ENCODE measurements around the gene HDAC7. TPM values are rescaled to one million over a fixed set of nuclear protein-coding genes. Genes with fewer than 3 reads are reported as not detected.

Gene HDAC7
- total RNA-seq = 100 to 1,000 TPM; 225 to 247 TPM

DNA sequence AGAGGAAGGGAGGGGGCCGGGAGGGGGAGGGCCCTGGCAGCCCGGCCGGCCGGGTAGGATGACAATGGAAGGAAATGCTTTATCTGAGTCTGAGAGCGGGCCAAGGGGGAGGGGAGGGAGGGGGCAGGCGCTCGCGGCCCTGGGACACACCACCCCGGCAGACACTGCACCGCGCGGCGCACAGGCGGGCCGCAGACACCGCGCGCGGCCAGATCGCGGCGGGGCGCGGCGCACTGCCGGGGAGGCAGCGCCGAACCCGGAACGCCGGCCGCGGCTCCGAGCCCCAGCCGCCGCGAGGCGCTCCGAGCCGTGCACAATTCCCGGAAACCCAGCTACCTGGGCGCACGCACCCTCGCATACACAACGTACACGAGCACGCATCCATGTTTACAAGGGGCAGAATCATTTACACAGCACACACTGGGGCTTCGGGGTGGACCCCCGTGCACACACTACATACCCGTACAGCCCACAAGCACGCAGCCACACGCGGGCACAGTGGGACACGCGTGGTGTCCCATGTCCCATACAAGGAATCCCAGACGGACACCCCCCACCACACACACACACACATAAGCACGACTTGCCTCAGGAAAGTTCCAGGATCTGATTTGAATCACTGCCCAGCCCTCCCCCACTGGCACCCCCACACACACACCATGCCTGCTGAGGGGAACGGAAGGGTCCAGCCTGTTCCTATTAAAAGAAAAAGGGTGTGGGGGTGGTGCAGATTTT lies at the start of gene HDAC7:
Gene HDAC7, minus strand, starts transcription at position 8 of the 735 bp plus-strand sequence. CDS start 118 bp downstream, outside the sequence.
- ChIA-PET POLR2A (interaction anchor here (0.9 to 5.5 kb wide), 3 partner anchors 12 to 18 kb away, joined by 3 to 104 read pairs (median 39); no protein-coding TSS in a partner anchor), CTCF (interaction anchor here (0.7 to 7.3 kb wide), 5 partner anchors 11 to 32 kb away, joined by 3 to 91 read pairs (median 32); no protein-coding TSS in a partner anchor)

GRCh38 chr12:47868552-47869031 lies 48.9 kb upstream of the HDAC7 start:
- ChIA-PET CTCF (interaction anchor here (1.9 to 2.1 kb wide), 2 partner anchors 15 to 81 kb away, joined by 6 read pairs; no protein-coding TSS in a partner anchor), POLR2A (interaction anchor here (0.7 to 1.3 kb wide), 3 partner anchors 9 to 17 kb away, joined by 3 to 10 read pairs (median 4); no protein-coding TSS in a partner anchor)

- ChIA-PET POLR2A (interaction anchor here (0.8 to 1.3 kb wide), 4 partner anchors 15 to 61 kb away, joined by 3 to 10 read pairs (median 3); no protein-coding TSS in a partner anchor), CTCF (interaction anchor here (1.0 to 1.9 kb wide), 3 partner anchors 15 to 82 kb away, joined by 3 to 6 read pairs (median 3); no protein-coding TSS in a partner anchor)
These were observed 48.3 kb upstream of the HDAC7 start for GRCh38 chr12:47868041-47868440.

GRCh38 chr12:47867495-47867941 lies 47.8 kb upstream of the HDAC7 start:
- POLR2A ChIA-PET = interaction anchor here (0.8 to 1.3 kb wide), 4 partner anchors 16 to 61 kb away, joined by 3 to 10 read pairs (median 3); no protein-coding TSS in a partner anchor
- CTCF ChIA-PET = interaction anchor here (1.0 to 1.9 kb wide), 3 partner anchors 16 to 82 kb away, joined by 3 to 6 read pairs (median 3); no protein-coding TSS in a partner anchor

DNA sequence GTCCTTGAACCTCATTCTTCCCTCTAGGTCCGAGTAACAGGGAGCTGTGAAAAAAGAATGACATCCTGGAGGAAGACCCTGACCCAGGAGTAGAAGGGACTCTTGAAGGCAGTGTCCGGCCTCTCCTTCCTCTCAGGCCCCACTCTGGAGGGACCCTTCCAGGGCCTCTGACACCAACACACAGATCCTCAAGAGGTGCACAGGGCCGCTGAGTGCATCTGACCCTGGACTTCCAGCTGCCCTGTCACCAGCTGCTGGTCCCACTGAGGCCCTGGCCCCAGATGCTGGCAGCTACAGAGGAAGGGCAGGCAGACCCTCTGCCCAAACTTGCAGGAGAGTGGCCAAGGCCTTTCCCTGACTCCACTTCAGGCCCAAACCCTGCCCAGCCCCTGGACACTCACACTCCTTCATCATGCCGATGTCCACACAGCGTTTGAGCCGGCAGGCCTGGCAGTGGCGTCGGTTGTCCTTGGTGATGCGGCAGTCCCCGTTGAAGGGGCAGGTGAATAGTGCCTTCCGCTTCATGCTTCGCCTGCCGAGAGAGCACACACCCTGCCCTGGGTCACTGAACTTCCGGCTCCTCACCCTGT lies 45.0 kb upstream of the HDAC7 start:
- ChIA-PET CTCF (interaction anchor here (0.7 kb wide), 2 partner anchors 83 to 451 kb away, joined by 3 read pairs; no protein-coding TSS in a partner anchor), POLR2A (no interaction called here)

DNA sequence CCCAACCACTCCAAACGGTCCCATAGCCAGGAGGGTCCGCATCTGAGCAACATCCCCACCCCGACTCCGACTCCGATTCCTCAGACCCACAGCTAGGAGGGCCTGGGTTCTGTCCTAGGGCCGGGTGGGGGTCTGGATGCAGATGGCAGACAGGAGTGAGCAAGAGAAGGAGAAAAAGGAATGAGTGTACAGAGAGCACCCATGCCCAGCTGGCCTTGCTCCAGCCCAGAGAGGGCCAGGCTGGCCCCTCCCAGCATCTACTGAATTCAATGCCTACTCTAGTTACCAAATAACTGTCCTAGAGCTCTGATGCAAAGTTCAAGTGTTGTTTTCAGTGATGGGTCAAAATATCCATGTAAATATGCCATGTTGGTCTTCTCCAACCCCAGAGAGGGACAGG lies 44.3 kb upstream of the HDAC7 start:
- CTCF ChIA-PET = no interaction called here
- POLR2A ChIA-PET = no interaction called here

DNA sequence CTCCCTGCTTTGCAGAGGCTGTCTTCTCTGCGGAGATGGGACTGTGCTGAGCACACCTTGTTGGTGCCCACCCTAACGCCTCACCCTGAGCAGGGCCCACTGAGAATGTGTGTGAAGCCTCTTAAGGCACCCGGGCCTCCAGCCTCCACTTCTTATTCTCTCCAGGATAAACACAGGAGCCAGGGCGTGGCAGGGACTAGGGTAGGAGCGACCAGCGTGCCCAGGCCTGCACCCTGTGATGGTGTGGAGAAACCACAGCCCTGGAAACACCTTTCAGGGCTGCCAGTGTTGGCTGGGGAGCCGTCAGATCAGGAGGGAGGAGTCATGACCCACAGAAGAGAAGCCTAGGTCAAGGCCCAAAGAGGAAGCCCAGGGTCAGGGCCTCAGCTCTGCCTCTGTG lies 43.8 kb upstream of the HDAC7 start:
- POLR2A ChIA-PET = no interaction called here
- CTCF ChIA-PET = interaction anchor here (0.7 kb wide), 1 partner anchor 9 kb away, joined by 3 read pairs; no protein-coding TSS in a partner anchor

- ChIA-PET POLR2A (no interaction called here), CTCF (interaction anchor here (0.7 kb wide), 1 partner anchor 10 kb away, joined by 3 read pairs; no protein-coding TSS in a partner anchor)
These were observed 43.2 kb upstream of the HDAC7 start for GRCh38 chr12:47862881-47863280.

- ChIA-PET CTCF (interaction anchor here (0.7 to 1.2 kb wide), 2 partner anchors 8 to 12 kb away, joined by 3 read pairs; no protein-coding TSS in a partner anchor), POLR2A (no interaction called here)
These were observed 42.6 kb upstream of the HDAC7 start for GRCh38 chr12:47862167-47862750.

- POLR2A ChIA-PET = interaction anchor here (0.6 to 1.8 kb wide), 5 partner anchors 22 to 186 kb away, joined by 3 to 6 read pairs (median 5); partner anchors contain the start of gene VDR
These were observed 41.2 kb upstream of the HDAC7 start for GRCh38 chr12:47860873-47861272.

DNA sequence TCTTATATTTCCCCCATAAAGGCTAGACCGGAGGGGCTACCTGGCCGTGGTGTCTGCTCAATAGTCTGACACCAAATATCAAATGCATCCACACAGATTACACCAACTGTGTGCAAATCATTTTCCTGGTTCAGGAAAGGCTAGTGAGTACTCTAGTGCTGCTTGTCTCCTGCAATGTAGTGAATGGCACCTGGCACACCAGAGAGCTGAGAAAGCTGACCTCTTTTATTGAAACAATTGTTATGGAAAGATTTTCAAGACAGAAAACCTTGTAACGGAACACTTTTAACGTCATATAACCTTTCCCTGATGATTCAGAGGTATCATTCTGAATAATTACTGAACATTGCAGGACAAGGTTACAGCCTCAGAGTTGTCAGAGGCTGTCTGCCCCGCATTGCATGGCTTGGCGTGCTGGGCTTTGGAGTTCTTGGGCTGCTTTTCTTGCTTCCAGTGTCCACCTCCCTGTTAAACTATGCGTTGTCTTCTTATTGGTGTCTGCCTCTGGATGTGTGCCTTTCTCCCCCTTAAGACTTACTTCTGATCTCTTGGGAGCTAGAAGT lies 40.7 kb upstream of the HDAC7 start:
- ChIA-PET CTCF (interaction anchor here (1.0 to 2.0 kb wide), 5 partner anchors 22 to 146 kb away, joined by 3 to 7 read pairs (median 4); partner anchors contain the start of genes TMEM106C and VDR), POLR2A (interaction anchor here (0.8 to 1.8 kb wide), 5 partner anchors 8 to 47 kb away, joined by 4 to 6 read pairs (median 5); partner anchors contain the start of gene VDR)

More at GRCh38 chr12:47860873-47861272, 41.2 kb upstream of the HDAC7 start:
- CTCF ChIA-PET = interaction anchor here (0.8 to 2.0 kb wide), 6 partner anchors 22 to 146 kb away, joined by 3 to 7 read pairs (median 4); partner anchors contain the start of genes TMEM106C and VDR

DNA sequence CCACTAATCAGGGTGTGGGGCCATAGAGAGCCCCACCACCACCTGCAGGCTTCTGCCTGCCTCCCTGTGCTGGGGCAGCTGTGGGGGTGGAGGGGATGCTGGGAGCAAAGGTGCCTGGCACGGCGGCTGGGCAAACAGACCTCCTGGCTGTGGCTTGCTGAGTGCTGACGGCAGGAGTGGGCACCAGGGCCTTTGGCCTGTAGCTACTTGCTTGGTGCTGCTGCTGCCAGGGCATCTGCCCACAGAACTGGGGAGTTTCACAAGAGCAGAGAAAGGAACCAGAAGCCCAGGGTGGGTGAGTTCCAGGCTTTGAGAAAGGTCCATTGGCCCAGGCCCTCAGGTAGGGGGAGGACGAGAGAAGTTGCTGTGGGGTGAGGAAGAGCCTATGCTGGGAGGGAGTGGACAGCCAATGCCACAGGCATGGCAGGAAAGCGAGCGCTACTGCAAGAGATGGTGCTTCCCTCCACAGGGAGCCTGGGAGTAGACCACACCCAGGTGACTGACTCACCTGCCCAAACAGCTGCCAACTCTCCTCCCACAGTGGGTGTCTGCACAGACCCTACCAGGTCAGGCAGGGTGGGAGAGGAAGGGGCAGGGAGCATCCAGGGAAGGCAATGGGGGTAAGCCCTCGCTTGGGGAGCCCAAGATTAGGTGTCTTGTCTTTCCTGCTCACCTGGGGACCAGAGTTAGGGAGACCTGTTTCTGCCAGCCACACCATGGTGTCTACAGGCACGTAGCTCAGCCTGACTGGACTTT lies 39.0 kb upstream of the HDAC7 start:
- POLR2A ChIA-PET = no interaction called here
- CTCF ChIA-PET = interaction anchor here (0.7 to 0.9 kb wide), 2 partner anchors 17 to 35 kb away, joined by 3 to 4 read pairs; no protein-coding TSS in a partner anchor

DNA sequence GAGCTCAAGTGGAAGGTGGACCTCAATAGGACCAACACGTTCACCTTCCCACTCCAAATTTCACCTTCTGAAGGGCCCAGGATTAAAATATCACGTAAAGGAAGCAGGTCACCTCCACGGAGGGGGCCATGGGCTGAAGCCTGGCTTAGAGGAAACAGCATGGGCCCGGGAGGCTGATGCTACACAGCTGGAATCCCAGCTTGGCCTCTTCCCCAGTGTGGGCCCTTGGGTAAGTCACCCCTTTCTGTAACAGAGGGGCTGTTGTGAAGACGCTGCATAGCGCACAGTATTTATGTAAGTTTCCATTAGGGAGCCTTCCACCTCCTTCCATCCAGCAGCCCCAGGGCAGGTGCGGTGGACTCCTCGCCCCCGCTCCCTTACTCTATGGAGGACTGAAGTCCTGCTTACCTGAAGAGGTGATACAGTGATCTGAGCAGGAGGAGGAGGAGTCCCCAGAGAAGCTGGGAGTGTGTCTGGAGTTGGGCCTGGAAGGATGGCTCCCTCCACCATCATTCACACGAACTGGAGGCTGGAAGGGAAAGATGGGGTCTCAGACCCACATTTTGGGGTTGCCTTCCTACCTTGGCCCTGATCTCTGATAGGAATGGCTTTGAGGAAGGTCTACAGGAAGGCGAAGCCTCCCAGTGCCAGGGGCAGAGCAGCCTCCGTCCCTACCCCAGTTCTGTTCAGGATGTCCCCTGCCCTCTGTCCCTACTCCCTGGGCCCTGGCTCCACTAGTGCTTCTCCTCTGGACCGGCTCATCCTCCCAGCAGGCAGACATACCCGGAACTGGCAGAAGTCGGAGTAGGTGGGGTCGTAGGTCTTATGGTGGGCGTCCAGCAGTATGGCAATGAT lies 37.2 kb upstream of the HDAC7 start:
- ChIA-PET POLR2A (no interaction called here), CTCF (interaction anchor here (0.9 kb wide), 1 partner anchor 18 kb away, joined by 3 read pairs; no protein-coding TSS in a partner anchor)

DNA sequence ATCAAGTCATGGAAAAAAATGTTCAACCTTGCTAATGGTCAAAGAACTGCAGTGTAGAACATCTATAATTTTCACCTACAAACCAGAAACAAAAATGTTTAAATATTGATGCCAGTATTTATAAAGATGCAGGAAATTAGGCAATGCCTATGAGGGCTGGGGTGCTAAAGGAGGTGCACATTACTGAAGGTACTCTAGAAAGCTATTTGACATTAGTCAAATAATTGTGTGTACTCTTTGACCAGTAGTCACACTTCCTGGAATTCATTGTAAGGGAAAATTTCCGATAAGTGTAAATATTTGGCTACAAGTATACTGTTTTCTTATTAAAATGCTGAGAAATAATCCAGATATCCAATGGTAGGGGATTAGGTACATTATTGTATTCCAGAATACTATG lies 36.4 kb upstream of the HDAC7 start:
- POLR2A ChIA-PET = no interaction called here
- CTCF ChIA-PET = interaction anchor here (0.9 kb wide), 1 partner anchor 17 kb away, joined by 3 read pairs; no protein-coding TSS in a partner anchor

DNA sequence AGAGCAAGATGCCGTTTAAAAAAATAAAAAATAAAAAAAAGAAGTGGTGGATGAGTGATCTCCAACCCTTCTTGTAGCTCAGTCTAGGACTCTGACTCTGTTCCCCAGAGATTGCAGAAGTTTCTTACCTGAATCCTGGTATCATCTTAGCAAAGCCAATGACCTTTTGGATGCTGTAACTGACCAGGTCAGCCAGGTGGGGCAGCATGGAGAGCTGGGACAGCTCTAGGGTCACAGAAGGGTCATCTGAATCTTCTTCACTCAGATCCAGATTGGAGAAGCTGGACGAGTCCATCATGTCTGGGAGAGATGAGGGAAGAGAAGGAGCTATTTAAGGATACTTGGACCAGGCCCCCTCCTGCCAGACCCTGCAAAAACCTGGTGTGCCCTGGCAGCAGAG lies 35.8 kb upstream of the HDAC7 start:
- CTCF ChIA-PET = interaction anchor here (1.2 kb wide), 1 partner anchor 89 kb away, joined by 3 read pairs; no protein-coding TSS in a partner anchor
- POLR2A ChIA-PET = no interaction called here

DNA sequence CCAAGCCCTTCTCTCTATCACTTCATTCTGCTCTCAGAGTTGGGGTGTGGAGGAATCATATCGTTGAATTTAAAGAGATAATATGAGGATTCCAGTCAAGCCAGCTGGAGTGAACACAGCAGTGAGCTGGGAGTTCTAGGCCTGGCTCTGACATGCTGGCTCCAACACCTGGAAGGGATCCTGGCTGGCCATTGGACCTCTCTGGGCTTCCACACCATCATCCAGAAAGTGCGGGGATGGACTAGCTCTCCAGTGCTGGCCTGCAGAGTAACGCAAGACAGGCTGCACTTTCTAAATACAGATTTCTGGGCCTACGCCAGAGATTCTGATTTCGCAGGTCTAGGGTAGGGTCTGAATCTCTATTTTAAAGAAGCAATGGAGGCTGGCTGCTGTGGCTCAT lies 34.8 kb upstream of the HDAC7 start:
- ChIA-PET CTCF (interaction anchor here (1.2 kb wide), 1 partner anchor 88 kb away, joined by 3 read pairs; no protein-coding TSS in a partner anchor), POLR2A (no interaction called here)

GRCh38 chr12:47852096-47852571 lies 32.4 kb upstream of the HDAC7 start:
- POLR2A ChIA-PET = no interaction called here
- CTCF ChIA-PET = interaction anchor here (0.6 to 1.4 kb wide), 3 partner anchors 11 to 31 kb away, joined by 3 to 5 read pairs (median 4); no protein-coding TSS in a partner anchor

Measured in activated CD8-positive, alpha-beta memory T cell treated with anti-CD3 and anti-CD28 coated beads for 36 hours (primary cell).